PC-9 (cell line): ENCODE results near the gene NSA2. TPM values are rescaled to one million over a fixed set of nuclear protein-coding genes. Genes with fewer than 3 reads are reported as not detected.

Source experiments
- BruUV-seq: library from RNA; stranded (reverse); fragments of 400-500 nt; replicated peaks from 2 replicates; lab custom pipeline; 2021; lab: Mats Ljungman, UMichigan
- CTCF ChIA-PET: fragments of 300-600 bp; sonication (Branson Sonifier 250); formaldehyde crosslinking; loops from one replicate; lab custom pipeline; 2022; ENCODE audit warnings: antibody characterized with exemption; lab: Charles Lee
- POLR2A ChIA-PET: fragments of 300-600 bp; sonication (Branson Sonifier 250); formaldehyde crosslinking; loops from one replicate; lab custom pipeline; 2022; ENCODE audit warnings: antibody characterized with exemption; ENCODE audit not compliant: unreplicated experiment; lab: Charles Lee
- DNase-seq, 2 experiments: peaks; one replicate each; pipeline versions ENCODE4 v3.0.0 to v3.0.0-alpha.2; 2015 to 2022; ENCODE audit warnings: mixed read lengths in 1 of 2
- H2AFZ ChIP-seq: fragments of 200-600 bp; sonication (generic); 2 replicates; pipeline ENCODE4 v1.8.1; 2017; ENCODE audit warnings: antibody characterized with exemption
- H3F3A ChIP-seq: fragments of 200-600 bp; sonication (generic); 2 replicates; pipeline ENCODE4 v1.8.1; 2017; ENCODE audit warnings: antibody characterized with exemption, mild to moderate bottlenecking, low read depth; ENCODE audit not compliant: insufficient read depth
- H3K27ac ChIP-seq: fragments of 200-600 bp; sonication (generic); 2 replicates; pipeline ENCODE4 v1.6.1; 2016; ENCODE audit warnings: mixed run types
- H3K27me3 ChIP-seq: fragments of 200-600 bp; sonication (generic); 2 replicates; pipeline ENCODE4 v1.6.1; 2016; ENCODE audit warnings: low read depth, mixed run types; ENCODE audit not compliant: insufficient read depth
- H3K36me3 ChIP-seq: fragments of 200-600 bp; sonication (generic); 2 replicates; pipeline ENCODE4 v1.6.1; 2016; ENCODE audit warnings: low read depth, mixed run types
- H3K4me1 ChIP-seq: fragments of 200-600 bp; sonication (generic); replicated peaks from 2 replicates; pipeline ENCODE4 v1.6.1; 2016; ENCODE audit warnings: mixed run types; ENCODE audit not compliant: insufficient read depth
- H3K4me2 ChIP-seq: fragments of 200-600 bp; sonication (generic); 2 replicates; pipeline ENCODE4 v1.6.1; 2017; ENCODE audit warnings: mixed run types
- H3K4me3 ChIP-seq: fragments of 200-600 bp; sonication (generic); 2 replicates; pipeline ENCODE4 v1.6.1; 2016; ENCODE audit warnings: mixed run types
- H3K79me2 ChIP-seq: fragments of 200-600 bp; sonication (generic); 2 replicates; pipeline ENCODE4 v1.6.1; 2017; ENCODE audit warnings: low read depth, mixed run types
- H3K9me2 ChIP-seq: fragments of 200-600 bp; sonication (generic); 2 replicates; pipeline ENCODE4 v1.8.1; 2017; ENCODE audit warnings: mild to moderate bottlenecking; ENCODE audit not compliant: insufficient read depth
- H3K9me3 ChIP-seq: fragments of 200-600 bp; sonication (generic); 2 replicates; pipeline ENCODE4 v1.8.1; 2016; ENCODE audit warnings: low read depth; ENCODE audit not compliant: insufficient read depth
- H4K20me1 ChIP-seq: fragments of 200-600 bp; sonication (generic); 2 replicates; pipeline ENCODE4 v1.8.1; 2017; ENCODE audit not compliant: insufficient read depth
- CTCF ChIP-seq: fragments of 200-600 bp; sonication (generic); conservative IDR thresholded peaks from 2 replicates; pipeline ENCODE4 v1.6.1; 2017; ENCODE audit warnings: mixed run types, antibody characterized with exemption, mild to moderate bottlenecking, moderate library complexity
- EZH2 ChIP-seq: fragments of 200-600 bp; sonication (generic); IDR thresholded peaks from 2 replicates; pipeline ENCODE4 v1.8.0; 2017; ENCODE audit warnings: antibody characterized with exemption, low read depth
- intact Hi-C: fragments of 100-400 bp; cut with micrococcal nuclease; formaldehyde crosslinking; loops from one replicate; pipeline ENCODE4 v1.10.0; 2022; ENCODE audit not compliant: unreplicated experiment
- total RNA-seq: library from RNA; stranded (reverse); gene quantifications from 2 replicates; pipeline ENCODE4 v1.2.3, GENCODE V29; 2021

Gene NSA2
- total RNA-seq, 1 experiment from 2014 or later, result 87.1 TPM

DNA sequence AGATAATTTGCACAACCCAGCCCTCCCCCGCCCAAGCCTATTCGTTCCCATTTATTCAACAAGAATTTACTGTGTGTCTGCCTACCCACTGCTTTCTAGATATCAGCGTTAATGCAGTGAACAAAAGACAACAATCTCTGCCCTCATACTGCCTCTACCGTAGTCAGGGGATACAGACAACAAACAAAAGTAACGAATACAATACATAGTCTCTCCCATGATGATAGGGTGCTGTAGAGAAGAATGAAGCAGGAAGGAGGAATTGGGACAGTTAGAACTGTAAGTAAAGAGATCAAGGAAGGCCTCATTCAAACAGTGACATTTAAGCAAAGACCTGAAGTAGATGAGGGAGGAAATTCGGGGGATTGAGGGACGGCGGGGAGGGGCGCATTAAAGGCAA, 1.8 kb upstream of the NSA2 start:
- no peaks in the 10 kb centered on the region for H3K9me3 ChIP-seq
- no TSS peak for BruUV-seq
- CTCF ChIA-PET, result no interaction called here
- POLR2A ChIA-PET, result no interaction called here
- peak overlapping the region; percentile 83 for H3K4me3 ChIP-seq
- H4K20me1 ChIP-seq, result no peaks in the 10 kb centered on the region
- intact Hi-C loops, result loop anchor here (10.0 kb wide), 3 partner anchors 100 to 500 kb away; partner anchors contain the start of genes FAM169A and GCNT4
- DNase-seq, result peak in 1 of 2 experiments; percentile 63
- H3K9me2 ChIP-seq, result no peaks in the 10 kb centered on the region
- H3K27me3 ChIP-seq, result no peaks in the 10 kb centered on the region
- H2AFZ ChIP-seq, result no peak overlapping the region
- peak overlapping the region; percentile 83 for H3K4me2 ChIP-seq
- H3F3A ChIP-seq, result peaks cover 19% of the 10 kb centered on the region
- TF ChIP-seq CTCF, result no peak
- 0 out of 2 replicates have a peak overlapping the region, but pooled peaks have one; percentile 1 for H3K27ac ChIP-seq
- H3K79me2 ChIP-seq, result peaks cover 79% of the 10 kb centered on the region
- peaks cover 17% of the 10 kb centered on the region for H3K36me3 ChIP-seq
- peaks cover 53% of the 10 kb centered on the region for H3K4me1 ChIP-seq

DNA sequence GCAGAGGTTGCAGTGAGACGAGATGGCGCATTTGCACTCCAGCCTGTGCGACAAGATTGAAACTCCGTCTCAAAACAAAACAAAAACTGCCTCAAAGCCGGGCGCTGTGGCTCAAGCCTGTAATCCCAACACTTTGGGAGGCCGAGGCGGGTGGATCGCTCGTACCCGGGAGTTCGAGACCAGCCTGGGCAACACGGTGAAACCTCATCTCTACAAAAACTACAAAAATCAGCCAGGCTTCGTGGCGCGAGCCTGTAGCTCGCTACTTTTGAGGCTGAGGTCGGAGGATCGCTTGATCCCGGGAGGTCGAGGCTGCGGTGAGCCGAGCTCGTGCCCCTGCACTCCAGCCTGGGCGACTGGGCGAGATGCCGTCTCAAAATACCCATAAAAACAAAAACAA, 1.1 kb upstream of the NSA2 start:
- no peak for DNase-seq
- Histone ChIP-seq H4K20me1 (no peaks in the 10 kb centered on the region), H3K79me2 (peaks cover 72% of the 10 kb centered on the region), H2AFZ (peak overlapping the region; percentile 91), H3K27ac (no peak overlapping the region), H3K4me1 (peaks cover 53% of the 10 kb centered on the region), H3K9me2 (no peaks in the 10 kb centered on the region), H3F3A (peaks cover 19% of the 10 kb centered on the region), H3K4me2 (peak overlapping the region; percentile 83), H3K27me3 (no peaks in the 10 kb centered on the region), H3K9me3 (no peaks in the 10 kb centered on the region), H3K4me3 (peak overlapping the region; percentile 83), H3K36me3 (peaks cover 24% of the 10 kb centered on the region)
- intact Hi-C loops, result loop anchor here (2.0 to 10.0 kb wide), 4 partner anchors 99 to 499 kb away; partner anchors contain the start of genes FAM169A and GCNT4
- ChIA-PET POLR2A (no interaction called here), CTCF (no interaction called here)
- BruUV-seq, result no TSS peak
- no peak for TF ChIP-seq EZH2
- no peak for TF ChIP-seq CTCF

DNA sequence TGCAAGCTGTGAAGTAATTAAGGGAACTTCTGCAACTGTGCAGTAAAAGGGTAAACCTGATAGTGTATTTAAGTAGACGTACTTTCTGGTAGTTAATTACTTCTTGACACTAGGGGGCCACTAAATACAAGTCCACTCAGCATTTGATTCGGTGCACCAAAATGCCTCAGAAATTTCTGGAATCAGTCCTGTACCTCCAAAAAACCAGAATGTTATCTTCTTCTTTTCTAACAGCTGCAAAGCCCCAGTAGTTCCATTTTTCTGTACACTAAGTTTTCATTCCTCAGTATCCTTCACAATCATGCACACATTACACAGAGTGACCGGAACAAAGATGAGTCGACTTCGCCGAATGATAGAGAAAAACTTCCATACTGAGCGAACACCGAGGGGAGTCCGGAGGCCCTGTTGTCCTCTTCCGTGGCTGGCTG, 616 bp upstream of the NSA2 start:
- H3K4me2 ChIP-seq, result peak overlapping the region; percentile 83
- H3K79me2 ChIP-seq, result peaks cover 67% of the 10 kb centered on the region
- POLR2A ChIA-PET, result interaction anchor here (0.5 to 1.0 kb wide), 2 partner anchors 33 to 81 kb away, joined by 3 to 4 read pairs; partner anchors contain the start of gene HEXB
- H3K27ac ChIP-seq, result peak overlapping the region; percentile 58
- peak overlapping the region; percentile 91 for H2AFZ ChIP-seq
- peaks cover 50% of the 10 kb centered on the region for H3K4me1 ChIP-seq
- H3K4me3 ChIP-seq, result peak overlapping the region; percentile 83
- H3K36me3 ChIP-seq, result peaks cover 26% of the 10 kb centered on the region
- DNase-seq, result peak in 1 of 2 experiments; percentile 66
- no peaks in the 10 kb centered on the region for H3K27me3 ChIP-seq
- H4K20me1 ChIP-seq, result no peaks in the 10 kb centered on the region
- H3F3A ChIP-seq, result peaks cover 19% of the 10 kb centered on the region
- no peaks in the 10 kb centered on the region for H3K9me3 ChIP-seq
- TF ChIP-seq EZH2, result no peak
- TF ChIP-seq CTCF, result peak; percentile 73
- no peaks in the 10 kb centered on the region for H3K9me2 ChIP-seq
- CTCF ChIA-PET, result no interaction called here
- intact Hi-C loops, result loop anchor here (2.0 to 10.0 kb wide), 4 partner anchors 98 to 498 kb away; partner anchors contain the start of genes FAM169A and GCNT4
- TSS peak; percentile 66 for BruUV-seq
